GM23338 (cell line): ENCODE measurements around the gene MBD1. TPM values are rescaled to one million over a fixed set of nuclear protein-coding genes. Genes with fewer than 3 reads are reported as not detected.
A peak's percentile ranks its signal among the peaks of the same experiment; 100 is the strongest.
"Not testable (repeated sequence)": the region's sequence is repeated elsewhere in the genome, so short reads cannot be mapped to it uniquely, and the experiment has no call there.

Experiments
- ATAC-seq: fragments of 200-7000 bp; cut with Tn5 transposase; 3 replicates; pipeline ENCODE4 v1.9.1; 2020
- DNase-seq: peaks from one replicate; pipeline ENCODE4 v3.0.0-alpha.2; 2015; ENCODE audit warnings: low spot score
- H2AFZ ChIP-seq: fragments of 200-600 bp; sonication (generic); 2 replicates; pipeline ENCODE4 v1.8.0; 2016; ENCODE audit warnings: antibody characterized with exemption, mild to moderate bottlenecking, moderate library complexity
- H3F3A ChIP-seq: fragments of 200-600 bp; sonication (generic); replicated peaks from 2 replicates; pipeline ENCODE4 v1.8.0; 2017; ENCODE audit warnings: antibody characterized with exemption, mixed run types, low read depth
- H3K27ac ChIP-seq: fragments of 200-600 bp; sonication (generic); 2 replicates; pipeline ENCODE4 v1.6.1; 2016; ENCODE audit warnings: low read depth
- H3K27me3 ChIP-seq: fragments of 200-600 bp; sonication (generic); 2 replicates; pipeline ENCODE4 v1.8.0; 2016; ENCODE audit warnings: mild to moderate bottlenecking, mixed run types, moderate library complexity; ENCODE audit not compliant: insufficient read depth
- H3K36me3 ChIP-seq: fragments of 200-600 bp; sonication (generic); 2 replicates; pipeline ENCODE4 v1.8.0; 2016; ENCODE audit warnings: mild to moderate bottlenecking; ENCODE audit not compliant: insufficient read depth
- H3K4me1 ChIP-seq: fragments of 200-600 bp; sonication (generic); 2 replicates; pipeline ENCODE4 v1.8.0; 2016; ENCODE audit warnings: mild to moderate bottlenecking, moderate library complexity; ENCODE audit not compliant: insufficient read depth
- H3K4me2 ChIP-seq: fragments of 200-600 bp; sonication (generic); 2 replicates; pipeline ENCODE4 v1.7.1; 2017; ENCODE audit warnings: mixed run types
- H3K4me3 ChIP-seq: fragments of 200-600 bp; sonication (generic); 2 replicates; pipeline ENCODE4 v1.6.1; 2016; ENCODE audit warnings: mixed run types
- H3K79me2 ChIP-seq: fragments of 200-600 bp; sonication (generic); replicated peaks from 2 replicates; pipeline ENCODE4 v1.8.0; 2017; ENCODE audit warnings: mild to moderate bottlenecking; ENCODE audit not compliant: insufficient read depth
- H3K9me2 ChIP-seq: fragments of 200-600 bp; sonication (generic); 2 replicates; pipeline ENCODE4 v1.8.0; 2017; ENCODE audit not compliant: insufficient read depth
- H4K20me1 ChIP-seq: fragments of 200-600 bp; sonication (generic); replicated peaks from 2 replicates; pipeline ENCODE4 v1.8.0; 2017; ENCODE audit warnings: mild to moderate bottlenecking; ENCODE audit not compliant: insufficient read depth
- H3K27ac Mint-ChIP-seq: 2 replicates; pipeline ENCODE4 v1.8.0; 2020; ENCODE audit warnings: inconsistent platforms, mild to moderate bottlenecking, moderate library complexity, mixed read lengths
- H3K27me3 Mint-ChIP-seq: 3 replicates; pipeline ENCODE4 v1.8.0; 2022; ENCODE audit warnings: low read depth, mild to moderate bottlenecking, moderate library complexity, mixed read lengths, inconsistent platforms; ENCODE audit not compliant: insufficient read depth, poor library complexity
- H3K36me3 Mint-ChIP-seq: 3 replicates; pipeline ENCODE4 v1.8.0; 2021; ENCODE audit warnings: low read depth, mild to moderate bottlenecking, inconsistent platforms, moderate library complexity, mixed read lengths
- H3K4me1 Mint-ChIP-seq: 3 replicates; pipeline ENCODE4 v1.8.0; 2020; ENCODE audit warnings: mild to moderate bottlenecking, inconsistent platforms, mixed read lengths
- H3K4me3 Mint-ChIP-seq: 3 replicates; pipeline ENCODE4 v1.8.0; 2021; ENCODE audit warnings: moderate library complexity, mild to moderate bottlenecking, inconsistent platforms, mixed read lengths
- H3K9me3 Mint-ChIP-seq: 3 replicates; pipeline ENCODE4 v1.8.0; 2020; ENCODE audit warnings: moderate library complexity, mild to moderate bottlenecking, inconsistent platforms, mixed read lengths
- POLR2AphosphoS5 ChIP-seq: IDR thresholded peaks from 2 replicates; pipeline ENCODE4 v1.6.1; 2016; ENCODE audit warnings: antibody characterized with exemption, low read depth
- polyA plus RNA-seq: library from polyadenylated mRNA; unstranded; fragments of >200 nt; fragmentation: Nextera tagmentation; extraction: Ambion mirVana; gene quantifications from 2 replicates; pipeline ENCODE4 v1.2.1, GENCODE V29; 2016
- total RNA-seq: library from RNA; depleted of rRNA; stranded (reverse); fragments of >200 nt; shearing (Covaris generic); gene quantifications from 2 replicates; pipeline ENCODE4 v1.2.3, GENCODE V29; 2014
- TF ChIP-seq, protein P1 (sequence below): IDR thresholded peaks from one replicate; pipeline ENCODE4 v1.6.1; 2018; ENCODE audit warnings: antibody characterized with exemption; ENCODE audit not compliant: unreplicated experiment
- TF ChIP-seq, protein P2 (sequence below): fragments of 250-450 bp; sonication (Bioruptor Pico); IDR thresholded peaks from 2 replicates; pipeline ENCODE4 v1.5.0; 2020; ENCODE audit warnings: mild to moderate bottlenecking, moderate library complexity

The MBD1 gene
- total and polyA plus RNA-seq, 2 experiments from 2014 or later = 17.0 to 43.5 TPM

DNA sequence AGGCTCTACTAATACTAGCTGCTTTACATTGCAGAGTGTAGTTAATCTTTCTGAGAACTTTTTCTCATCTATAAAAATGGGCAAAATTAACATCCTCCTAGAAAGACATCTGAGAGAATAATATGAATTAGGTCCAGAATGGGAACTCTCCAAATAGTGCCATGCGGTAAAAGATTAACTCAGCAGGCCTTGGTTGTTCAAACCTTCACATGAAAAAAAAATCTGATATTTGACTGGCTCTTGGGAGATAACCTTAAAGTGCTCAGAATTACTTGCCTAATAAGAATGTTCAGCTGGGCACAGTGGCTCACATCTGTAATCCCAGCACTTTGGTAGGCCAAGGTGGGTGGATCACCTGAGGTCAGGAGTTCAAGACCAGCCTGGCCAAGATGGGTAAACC is 11.7 kb upstream of the MBD1 start (continued):
- TF ChIP-seq, protein P1, sequence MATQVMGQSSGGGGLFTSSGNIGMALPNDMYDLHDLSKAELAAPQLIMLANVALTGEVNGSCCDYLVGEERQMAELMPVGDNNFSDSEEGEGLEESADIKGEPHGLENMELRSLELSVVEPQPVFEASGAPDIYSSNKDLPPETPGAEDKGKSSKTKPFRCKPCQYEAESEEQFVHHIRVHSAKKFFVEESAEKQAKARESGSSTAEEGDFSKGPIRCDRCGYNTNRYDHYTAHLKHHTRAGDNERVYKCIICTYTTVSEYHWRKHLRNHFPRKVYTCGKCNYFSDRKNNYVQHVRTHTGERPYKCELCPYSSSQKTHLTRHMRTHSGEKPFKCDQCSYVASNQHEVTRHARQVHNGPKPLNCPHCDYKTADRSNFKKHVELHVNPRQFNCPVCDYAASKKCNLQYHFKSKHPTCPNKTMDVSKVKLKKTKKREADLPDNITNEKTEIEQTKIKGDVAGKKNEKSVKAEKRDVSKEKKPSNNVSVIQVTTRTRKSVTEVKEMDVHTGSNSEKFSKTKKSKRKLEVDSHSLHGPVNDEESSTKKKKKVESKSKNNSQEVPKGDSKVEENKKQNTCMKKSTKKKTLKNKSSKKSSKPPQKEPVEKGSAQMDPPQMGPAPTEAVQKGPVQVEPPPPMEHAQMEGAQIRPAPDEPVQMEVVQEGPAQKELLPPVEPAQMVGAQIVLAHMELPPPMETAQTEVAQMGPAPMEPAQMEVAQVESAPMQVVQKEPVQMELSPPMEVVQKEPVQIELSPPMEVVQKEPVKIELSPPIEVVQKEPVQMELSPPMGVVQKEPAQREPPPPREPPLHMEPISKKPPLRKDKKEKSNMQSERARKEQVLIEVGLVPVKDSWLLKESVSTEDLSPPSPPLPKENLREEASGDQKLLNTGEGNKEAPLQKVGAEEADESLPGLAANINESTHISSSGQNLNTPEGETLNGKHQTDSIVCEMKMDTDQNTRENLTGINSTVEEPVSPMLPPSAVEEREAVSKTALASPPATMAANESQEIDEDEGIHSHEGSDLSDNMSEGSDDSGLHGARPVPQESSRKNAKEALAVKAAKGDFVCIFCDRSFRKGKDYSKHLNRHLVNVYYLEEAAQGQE = no peak

DNA sequence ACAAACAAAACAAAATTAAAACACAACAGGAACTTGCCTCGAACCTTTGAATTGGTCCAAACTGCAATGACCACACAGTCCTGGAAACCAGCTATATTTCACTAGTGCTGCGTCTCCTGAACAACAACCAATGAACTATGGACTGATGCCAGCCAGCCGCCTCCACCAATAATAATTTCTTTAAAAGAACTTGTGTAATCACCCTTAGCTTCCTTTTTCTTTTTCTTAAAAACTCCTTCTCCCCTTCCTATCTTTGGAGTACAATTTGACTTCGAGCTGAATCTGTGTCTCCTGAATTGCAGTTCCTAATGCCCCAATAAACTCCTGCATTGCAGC is 7.8 kb upstream of the MBD1 start:
- H3K79me2 ChIP-seq = peaks cover 8% of the 10 kb centered on the region
- no peaks in the 10 kb centered on the region for H3F3A ChIP-seq
- no peak overlapping the region for H3K27ac Mint-ChIP-seq
- no peak overlapping the region for H3K27ac ChIP-seq
- H3K4me3 Mint-ChIP-seq = peak overlapping the region; percentile 61; the same call in 2 of the 3 replicates
- no peaks in the 10 kb centered on the region; the same call in 2 of the 3 replicates for H3K9me3 Mint-ChIP-seq
- ATAC-seq (no peak), DNase-seq (no peak)
- TF ChIP-seq, protein P2, sequence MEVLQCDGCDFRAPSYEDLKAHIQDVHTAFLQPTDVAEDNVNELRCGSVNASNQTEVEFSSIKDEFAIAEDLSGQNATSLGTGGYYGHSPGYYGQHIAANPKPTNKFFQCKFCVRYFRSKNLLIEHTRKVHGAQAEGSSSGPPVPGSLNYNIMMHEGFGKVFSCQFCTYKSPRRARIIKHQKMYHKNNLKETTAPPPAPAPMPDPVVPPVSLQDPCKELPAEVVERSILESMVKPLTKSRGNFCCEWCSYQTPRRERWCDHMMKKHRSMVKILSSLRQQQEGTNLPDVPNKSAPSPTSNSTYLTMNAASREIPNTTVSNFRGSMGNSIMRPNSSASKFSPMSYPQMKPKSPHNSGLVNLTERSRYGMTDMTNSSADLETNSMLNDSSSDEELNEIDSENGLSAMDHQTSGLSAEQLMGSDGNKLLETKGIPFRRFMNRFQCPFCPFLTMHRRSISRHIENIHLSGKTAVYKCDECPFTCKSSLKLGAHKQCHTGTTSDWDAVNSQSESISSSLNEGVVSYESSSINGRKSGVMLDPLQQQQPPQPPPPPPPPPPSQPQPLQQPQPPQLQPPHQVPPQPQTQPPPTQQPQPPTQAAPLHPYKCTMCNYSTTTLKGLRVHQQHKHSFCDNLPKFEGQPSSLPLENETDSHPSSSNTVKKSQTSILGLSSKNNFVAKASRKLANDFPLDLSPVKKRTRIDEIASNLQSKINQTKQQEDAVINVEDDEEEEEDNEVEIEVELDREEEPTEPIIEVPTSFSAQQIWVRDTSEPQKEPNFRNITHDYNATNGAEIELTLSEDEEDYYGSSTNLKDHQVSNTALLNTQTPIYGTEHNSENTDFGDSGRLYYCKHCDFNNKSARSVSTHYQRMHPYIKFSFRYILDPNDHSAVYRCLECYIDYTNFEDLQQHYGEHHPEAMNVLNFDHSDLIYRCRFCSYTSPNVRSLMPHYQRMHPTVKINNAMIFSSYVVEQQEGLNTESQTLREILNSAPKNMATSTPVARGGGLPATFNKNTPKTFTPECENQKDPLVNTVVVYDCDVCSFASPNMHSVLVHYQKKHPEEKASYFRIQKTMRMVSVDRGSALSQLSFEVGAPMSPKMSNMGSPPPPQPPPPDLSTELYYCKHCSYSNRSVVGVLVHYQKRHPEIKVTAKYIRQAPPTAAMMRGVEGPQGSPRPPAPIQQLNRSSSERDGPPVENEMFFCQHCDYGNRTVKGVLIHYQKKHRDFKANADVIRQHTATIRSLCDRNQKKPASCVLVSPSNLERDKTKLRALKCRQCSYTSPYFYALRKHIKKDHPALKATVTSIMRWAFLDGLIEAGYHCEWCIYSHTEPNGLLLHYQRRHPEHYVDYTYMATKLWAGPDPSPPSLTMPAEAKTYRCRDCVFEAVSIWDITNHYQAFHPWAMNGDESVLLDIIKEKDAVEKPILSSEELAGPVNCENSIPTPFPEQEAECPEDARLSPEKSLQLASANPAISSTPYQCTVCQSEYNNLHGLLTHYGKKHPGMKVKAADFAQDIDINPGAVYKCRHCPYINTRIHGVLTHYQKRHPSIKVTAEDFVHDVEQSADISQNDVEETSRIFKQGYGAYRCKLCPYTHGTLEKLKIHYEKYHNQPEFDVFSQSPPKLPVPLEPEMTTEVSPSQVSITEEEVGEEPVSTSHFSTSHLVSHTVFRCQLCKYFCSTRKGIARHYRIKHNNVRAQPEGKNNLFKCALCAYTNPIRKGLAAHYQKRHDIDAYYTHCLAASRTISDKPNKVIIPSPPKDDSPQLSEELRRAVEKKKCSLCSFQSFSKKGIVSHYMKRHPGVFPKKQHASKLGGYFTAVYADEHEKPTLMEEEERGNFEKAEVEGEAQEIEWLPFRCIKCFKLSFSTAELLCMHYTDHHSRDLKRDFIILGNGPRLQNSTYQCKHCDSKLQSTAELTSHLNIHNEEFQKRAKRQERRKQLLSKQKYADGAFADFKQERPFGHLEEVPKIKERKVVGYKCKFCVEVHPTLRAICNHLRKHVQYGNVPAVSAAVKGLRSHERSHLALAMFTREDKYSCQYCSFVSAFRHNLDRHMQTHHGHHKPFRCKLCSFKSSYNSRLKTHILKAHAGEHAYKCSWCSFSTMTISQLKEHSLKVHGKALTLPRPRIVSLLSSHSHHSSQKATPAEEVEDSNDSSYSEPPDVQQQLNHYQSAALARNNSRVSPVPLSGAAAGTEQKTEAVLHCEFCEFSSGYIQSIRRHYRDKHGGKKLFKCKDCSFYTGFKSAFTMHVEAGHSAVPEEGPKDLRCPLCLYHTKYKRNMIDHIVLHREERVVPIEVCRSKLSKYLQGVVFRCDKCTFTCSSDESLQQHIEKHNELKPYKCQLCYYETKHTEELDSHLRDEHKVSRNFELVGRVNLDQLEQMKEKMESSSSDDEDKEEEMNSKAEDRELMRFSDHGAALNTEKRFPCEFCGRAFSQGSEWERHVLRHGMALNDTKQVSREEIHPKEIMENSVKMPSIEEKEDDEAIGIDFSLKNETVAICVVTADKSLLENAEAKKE = no peak
- TF ChIP-seq POLR2AphosphoS5 = no peak
- no peak overlapping the region for H3K4me3 ChIP-seq
- H3K4me1 Mint-ChIP-seq = peaks cover 9% of the 10 kb centered on the region; the same call in 2 of the 3 replicates
- H3K27me3 ChIP-seq = no peaks in the 10 kb centered on the region
- H3K9me2 ChIP-seq = no peaks in the 10 kb centered on the region
- H3K27me3 Mint-ChIP-seq = peaks cover 12% of the 10 kb centered on the region
- H3K36me3 Mint-ChIP-seq = peaks cover 19% of the 10 kb centered on the region
- peak overlapping the region; percentile 69; the same call in 1 of the 2 replicates for H2AFZ ChIP-seq
- peaks cover 3% of the 10 kb centered on the region for H3K4me1 ChIP-seq
- no peak overlapping the region for H3K4me2 ChIP-seq
- H3K36me3 ChIP-seq = no peaks in the 10 kb centered on the region
- H4K20me1 ChIP-seq = no peaks in the 10 kb centered on the region

DNA sequence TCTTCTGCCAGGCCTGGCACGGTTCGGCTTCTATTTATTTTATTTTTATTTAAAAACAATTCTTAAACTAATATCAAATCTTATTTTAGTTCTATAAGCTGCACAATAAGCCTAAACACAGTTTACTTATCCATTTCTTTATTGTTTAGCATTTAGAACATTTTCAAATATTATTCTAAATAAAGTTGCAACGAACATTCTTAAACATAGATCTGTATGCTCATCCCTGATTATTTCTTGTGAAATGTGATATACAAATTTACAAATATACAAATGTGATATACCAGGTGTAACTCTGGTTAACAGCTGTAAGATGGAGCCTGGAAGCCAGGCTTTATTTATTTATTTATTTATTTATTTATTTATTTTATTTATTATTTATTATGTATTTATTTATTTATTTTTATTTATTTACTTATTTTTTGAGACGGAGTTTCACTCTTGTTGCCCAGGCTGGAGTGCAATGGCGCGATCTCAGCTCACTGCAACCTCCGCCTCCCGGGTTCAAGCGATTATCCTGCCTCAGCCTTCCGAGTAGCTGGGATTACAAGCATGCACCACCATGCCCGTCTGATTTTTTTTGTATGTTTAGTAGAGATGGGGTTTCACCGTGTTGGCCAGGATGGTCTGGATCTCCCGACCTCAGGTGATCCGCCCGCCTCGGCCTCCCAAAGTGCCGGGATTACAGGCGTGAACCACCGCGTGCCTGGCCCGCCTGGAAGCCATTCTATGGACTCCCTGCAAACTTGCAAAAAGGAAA is 7.2 kb upstream of the MBD1 start:
- not testable (repeated sequence) for H4K20me1 ChIP-seq, H3K4me1 Mint-ChIP-seq, H3K79me2 ChIP-seq, H3K4me1 ChIP-seq, H3K27ac ChIP-seq, H3K36me3 ChIP-seq, H3K27me3 ChIP-seq, H3K9me3 Mint-ChIP-seq, DNase-seq, H3K9me2 ChIP-seq, ATAC-seq, H3F3A ChIP-seq
- Mint-ChIP-seq H3K36me3 (peaks cover 25% of the 10 kb centered on the region), H3K4me3 (peak overlapping the region; percentile 99), H3K27me3 (peaks cover 12% of the 10 kb centered on the region), H3K27ac (peak overlapping the region; percentile 99)
- Histone ChIP-seq H3K4me3 (peak overlapping the region; percentile 62), H2AFZ (peak overlapping the region; percentile 78), H3K4me2 (peak overlapping the region; percentile 66)
